ENCODE results near the gene NPVF.

GRCh38 chr7:25234336-25234735, 6.0 kb upstream of the NPVF start:
- TF ChIP-seq GATA3 (IDR thresholded peaks at IDR 0.05; ENCODE audit: low read depth, low read length) (no peak), GATA2 (IDR thresholded peaks at IDR 0.05; ENCODE audit: low read depth, low read length) (no peak)

Measured in SH-SY5Y (cell line).